ENCODE data around the gene DPPA5.
A peak's percentile ranks its signal among the peaks of the same experiment; 100 is the strongest.
"Not testable (repeated sequence)": the region's sequence is repeated elsewhere in the genome, so short reads cannot be mapped to it uniquely, and the experiment has no call there.

Gene DPPA5

GRCh38 chr6:73353636-73354593 lies at the start of gene DPPA5:
Gene DPPA5 (minus strand): TSS chr6:73354276. CDS start chr6:73354225, 51 bp downstream.
- no peak for DNase-seq

GRCh38 chr6:73400656-73401055 lies 46.6 kb upstream of the DPPA5 start:
- no peak for DNase-seq

GRCh38 chr6:73395875-73396274 lies 41.8 kb upstream of the DPPA5 start:
- no peak for DNase-seq

- peak; percentile 80 for DNase-seq
These were observed 40.7 kb upstream of the DPPA5 start, which contains the start of gene DDX43 for GRCh38 chr6:73394577-73395354. Gene DDX43 (plus strand): TSS chr6:73394828. CDS start chr6:73394906, 78 bp downstream.

GRCh38 chr6:73393278-73393677 lies 39.2 kb upstream of the DPPA5 start:
- DNase-seq = no peak

- DNase-seq = not testable (repeated sequence)
These were observed 38.1 kb upstream of the DPPA5 start for GRCh38 chr6:73392188-73392587.

GRCh38 chr6:73391675-73392074 lies 37.6 kb upstream of the DPPA5 start:
- DNase-seq = no peak

GRCh38 chr6:73389854-73390253 lies 35.8 kb upstream of the DPPA5 start:
- no peak for DNase-seq

- DNase-seq = peak; percentile 53
These were observed 34.9 kb upstream of the DPPA5 start for GRCh38 chr6:73388800-73389512.

- DNase-seq = peak; percentile 34
These were observed 34.3 kb upstream of the DPPA5 start for GRCh38 chr6:73388433-73388799.

- no peak for DNase-seq
These were observed 28.5 kb upstream of the DPPA5 start for GRCh38 chr6:73382462-73383113.

- DNase-seq = not testable (repeated sequence)
These were observed 27.5 kb upstream of the DPPA5 start for GRCh38 chr6:73381531-73381930.

GRCh38 chr6:73377225-73377624 lies 23.1 kb upstream of the DPPA5 start:
- no peak for DNase-seq

- DNase-seq = no peak
These were observed 21.1 kb upstream of the DPPA5 start for GRCh38 chr6:73375216-73375615.

GRCh38 chr6:73372516-73372915 lies 18.4 kb upstream of the DPPA5 start:
- DNase-seq = no peak

GRCh38 chr6:73371984-73372383 lies 17.9 kb upstream of the DPPA5 start:
- no peak for DNase-seq

- no peak for DNase-seq
These were observed 15.5 kb upstream of the DPPA5 start, which contains the start of gene OOEP for GRCh38 chr6:73369563-73369962. Gene OOEP (minus strand): TSS chr6:73369897. CDS start chr6:73369792, 105 bp downstream.

GRCh38 chr6:73369157-73369556 lies 15.1 kb upstream of the DPPA5 start:
- no peak for DNase-seq

GRCh38 chr6:73368675-73369074 lies 14.6 kb upstream of the DPPA5 start:
- DNase-seq = no peak

- DNase-seq = peak; percentile 85
These were observed 13.8 kb upstream of the DPPA5 start for GRCh38 chr6:73367761-73368355.

- DNase-seq = peak; percentile 7
These were observed 10.5 kb upstream of the DPPA5 start for GRCh38 chr6:73364549-73364948.

- DNase-seq = no peak
These were observed 10.0 kb upstream of the DPPA5 start for GRCh38 chr6:73364121-73364520.

Measured in NCI-H82 (cell line).